ENCODE measurements around the gene CHID1. TPM values are rescaled to one million over a fixed set of nuclear protein-coding genes. Genes with fewer than 3 reads are reported as not detected.

CHID1 gene
- total RNA-seq, 2 donors from 2014 or later = 46.4 to 113 TPM

DNA sequence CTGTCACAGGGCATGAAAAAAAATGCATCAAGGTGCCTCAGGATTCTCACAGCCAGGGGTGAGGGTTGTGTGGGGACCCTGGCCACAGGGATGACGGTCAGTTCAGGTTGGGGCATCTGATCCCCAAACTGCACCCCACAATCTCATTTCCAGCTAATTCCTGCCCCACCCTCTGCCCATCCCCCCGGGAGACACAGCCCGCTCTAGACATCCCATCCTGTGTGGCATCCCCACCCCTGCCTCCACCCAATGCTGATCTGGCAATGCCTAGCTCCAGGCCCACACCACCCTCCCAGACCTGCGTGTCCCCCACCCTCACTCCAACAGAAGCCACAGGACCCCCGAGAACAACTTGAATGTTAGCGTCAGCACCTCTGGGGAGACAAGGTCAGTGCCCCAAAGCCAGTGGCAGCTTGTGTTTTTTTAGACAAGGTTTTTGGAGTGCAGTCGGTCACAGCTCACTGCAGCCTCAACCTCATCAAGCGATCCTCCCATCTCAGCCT is 42.7 kb downstream of the CHID1 start:
- intact Hi-C loops (cut with DNase I) = no loop called here
- TF ChIP-seq, protein P1, sequence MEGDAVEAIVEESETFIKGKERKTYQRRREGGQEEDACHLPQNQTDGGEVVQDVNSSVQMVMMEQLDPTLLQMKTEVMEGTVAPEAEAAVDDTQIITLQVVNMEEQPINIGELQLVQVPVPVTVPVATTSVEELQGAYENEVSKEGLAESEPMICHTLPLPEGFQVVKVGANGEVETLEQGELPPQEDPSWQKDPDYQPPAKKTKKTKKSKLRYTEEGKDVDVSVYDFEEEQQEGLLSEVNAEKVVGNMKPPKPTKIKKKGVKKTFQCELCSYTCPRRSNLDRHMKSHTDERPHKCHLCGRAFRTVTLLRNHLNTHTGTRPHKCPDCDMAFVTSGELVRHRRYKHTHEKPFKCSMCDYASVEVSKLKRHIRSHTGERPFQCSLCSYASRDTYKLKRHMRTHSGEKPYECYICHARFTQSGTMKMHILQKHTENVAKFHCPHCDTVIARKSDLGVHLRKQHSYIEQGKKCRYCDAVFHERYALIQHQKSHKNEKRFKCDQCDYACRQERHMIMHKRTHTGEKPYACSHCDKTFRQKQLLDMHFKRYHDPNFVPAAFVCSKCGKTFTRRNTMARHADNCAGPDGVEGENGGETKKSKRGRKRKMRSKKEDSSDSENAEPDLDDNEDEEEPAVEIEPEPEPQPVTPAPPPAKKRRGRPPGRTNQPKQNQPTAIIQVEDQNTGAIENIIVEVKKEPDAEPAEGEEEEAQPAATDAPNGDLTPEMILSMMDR (IDR thresholded peaks at IDR 0.05) = no peak

DNA sequence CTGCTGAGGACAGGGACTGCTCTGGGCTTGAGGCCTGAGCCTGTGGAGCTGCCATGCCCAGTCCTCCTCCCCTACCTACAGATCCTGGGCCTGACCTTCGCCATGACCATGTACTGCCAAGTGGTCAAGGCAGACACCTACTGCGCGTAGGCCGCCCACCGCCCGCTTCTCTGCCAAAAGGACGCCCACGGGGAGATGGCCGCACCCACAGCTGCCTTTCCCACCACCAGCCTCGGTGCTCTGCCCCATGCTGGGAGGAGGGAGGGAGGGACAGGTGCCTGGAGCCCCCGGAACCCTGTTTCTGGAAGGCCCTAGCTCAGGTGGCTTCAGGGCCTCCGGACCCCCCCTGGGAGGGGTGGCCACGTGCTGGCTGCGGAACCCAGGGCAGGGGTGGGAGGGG is 44.1 kb downstream of the CHID1 start:
- no peaks in the 10 kb centered on the region for H3K9me3 ChIP-seq
- TF ChIP-seq, protein P1 (IDR thresholded peaks at IDR 0.05) = no peak
- peaks cover 6% of the 10 kb centered on the region for H3K4me1 ChIP-seq
- H3K27me3 ChIP-seq = peaks cover 21% of the 10 kb centered on the region
- H3K27ac ChIP-seq = no peak overlapping the region
- intact Hi-C loops (cut with DNase I) = no loop called here
- H3K36me3 ChIP-seq = no peaks in the 10 kb centered on the region
- no peak overlapping the region for H3K4me3 ChIP-seq
- H3K9ac ChIP-seq (ENCODE audit: low read depth in 2 of 2, low read length in 2 of 2) = no peak overlapping the region
- DNase-seq = no peak

More for the DNA sequence above, 42.7 kb downstream of the CHID1 start:
- H3K36me3 ChIP-seq = no peaks in the 10 kb centered on the region
- H3K9ac ChIP-seq (ENCODE audit: low read depth in 2 of 2, low read length in 2 of 2) = no peak overlapping the region
- no peak overlapping the region for H3K27ac ChIP-seq
- no peaks in the 10 kb centered on the region for H3K4me1 ChIP-seq
- no peak for DNase-seq
- no peaks in the 10 kb centered on the region for H3K9me3 ChIP-seq
- H3K27me3 ChIP-seq = peaks cover 7% of the 10 kb centered on the region
- no peak overlapping the region for H3K4me3 ChIP-seq

DNA sequence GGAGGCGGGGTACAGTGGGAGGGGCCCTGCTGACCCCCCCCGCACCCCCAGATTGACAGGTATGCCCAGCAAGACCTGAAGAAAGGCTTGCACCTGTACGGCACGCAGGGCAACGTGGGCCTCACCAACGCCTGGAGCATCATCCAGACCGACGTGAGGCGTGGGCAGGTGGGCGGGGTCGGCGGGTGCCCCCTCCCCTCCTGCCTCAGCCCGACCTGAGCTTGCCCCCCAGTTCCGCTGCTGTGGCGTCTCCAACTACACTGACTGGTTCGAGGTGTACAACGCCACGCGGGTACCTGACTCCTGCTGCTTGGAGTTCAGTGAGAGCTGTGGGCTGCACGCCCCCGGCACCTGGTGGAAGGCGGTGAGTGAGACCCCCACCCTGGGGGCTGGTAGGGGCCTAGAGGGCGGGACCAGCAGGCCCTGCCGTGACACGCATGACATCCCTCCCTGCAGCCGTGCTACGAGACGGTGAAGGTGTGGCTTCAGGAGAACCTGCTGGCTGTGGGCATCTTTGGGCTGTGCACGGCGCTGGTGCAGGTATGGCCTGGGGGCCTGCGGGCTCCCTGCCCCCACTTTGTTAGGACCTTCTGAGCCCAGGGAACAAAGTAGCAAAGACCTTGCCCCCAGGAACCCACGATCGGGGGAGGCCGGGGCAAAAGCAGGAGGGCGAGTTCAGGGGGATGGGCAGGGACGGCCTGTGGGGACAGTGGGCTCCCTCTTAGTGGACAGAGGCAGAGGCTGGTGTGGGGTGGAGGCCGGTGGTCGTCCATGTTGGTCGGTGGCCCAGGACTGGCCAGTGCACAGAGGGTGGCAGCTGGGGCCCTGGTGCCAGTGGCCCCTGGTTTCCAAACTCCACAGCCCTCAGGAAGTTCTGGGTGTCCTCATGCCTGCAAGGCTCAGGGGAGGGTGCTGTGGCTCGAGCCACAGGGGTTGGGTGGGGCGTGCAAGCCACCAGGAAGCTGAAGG is 44.9 kb downstream of the CHID1 start:
- no peaks in the 10 kb centered on the region for H3K36me3 ChIP-seq
- H3K9ac ChIP-seq (ENCODE audit: low read depth in 2 of 2, low read length in 2 of 2) = no peak overlapping the region
- H3K27me3 ChIP-seq = peaks cover 21% of the 10 kb centered on the region
- H3K4me1 ChIP-seq = peaks cover 6% of the 10 kb centered on the region
- intact Hi-C loops (cut with DNase I) = no loop called here
- H3K4me3 ChIP-seq = no peak overlapping the region
- no peak overlapping the region for H3K27ac ChIP-seq
- H3K9me3 ChIP-seq = no peaks in the 10 kb centered on the region
- TF ChIP-seq, protein P1 (IDR thresholded peaks at IDR 0.05) = no peak
- no peak for DNase-seq

DNA sequence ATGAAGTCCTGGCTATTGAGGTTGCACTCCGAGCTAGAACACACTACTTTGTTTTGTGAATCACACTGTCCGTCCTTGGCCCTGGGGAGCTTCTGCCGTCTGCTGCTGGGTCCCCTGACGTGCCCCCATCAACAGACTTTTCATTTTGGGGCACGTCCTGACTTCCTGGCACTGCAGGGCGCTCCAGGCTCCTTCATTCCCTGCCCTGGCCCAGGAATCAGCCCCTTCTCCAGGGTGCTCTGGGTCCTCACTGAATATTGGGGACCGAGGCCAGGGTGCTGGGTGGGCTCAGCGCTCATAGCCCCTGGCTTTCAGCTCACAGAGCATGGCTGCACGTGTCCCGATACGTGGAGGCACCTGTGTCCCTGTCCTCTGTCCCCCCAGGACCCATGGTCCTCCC is 45.7 kb downstream of the CHID1 start:
- TF ChIP-seq, protein P1 (IDR thresholded peaks at IDR 0.05) = no peak
- H3K36me3 ChIP-seq = no peaks in the 10 kb centered on the region
- intact Hi-C loops (cut with DNase I) = no loop called here

DNA sequence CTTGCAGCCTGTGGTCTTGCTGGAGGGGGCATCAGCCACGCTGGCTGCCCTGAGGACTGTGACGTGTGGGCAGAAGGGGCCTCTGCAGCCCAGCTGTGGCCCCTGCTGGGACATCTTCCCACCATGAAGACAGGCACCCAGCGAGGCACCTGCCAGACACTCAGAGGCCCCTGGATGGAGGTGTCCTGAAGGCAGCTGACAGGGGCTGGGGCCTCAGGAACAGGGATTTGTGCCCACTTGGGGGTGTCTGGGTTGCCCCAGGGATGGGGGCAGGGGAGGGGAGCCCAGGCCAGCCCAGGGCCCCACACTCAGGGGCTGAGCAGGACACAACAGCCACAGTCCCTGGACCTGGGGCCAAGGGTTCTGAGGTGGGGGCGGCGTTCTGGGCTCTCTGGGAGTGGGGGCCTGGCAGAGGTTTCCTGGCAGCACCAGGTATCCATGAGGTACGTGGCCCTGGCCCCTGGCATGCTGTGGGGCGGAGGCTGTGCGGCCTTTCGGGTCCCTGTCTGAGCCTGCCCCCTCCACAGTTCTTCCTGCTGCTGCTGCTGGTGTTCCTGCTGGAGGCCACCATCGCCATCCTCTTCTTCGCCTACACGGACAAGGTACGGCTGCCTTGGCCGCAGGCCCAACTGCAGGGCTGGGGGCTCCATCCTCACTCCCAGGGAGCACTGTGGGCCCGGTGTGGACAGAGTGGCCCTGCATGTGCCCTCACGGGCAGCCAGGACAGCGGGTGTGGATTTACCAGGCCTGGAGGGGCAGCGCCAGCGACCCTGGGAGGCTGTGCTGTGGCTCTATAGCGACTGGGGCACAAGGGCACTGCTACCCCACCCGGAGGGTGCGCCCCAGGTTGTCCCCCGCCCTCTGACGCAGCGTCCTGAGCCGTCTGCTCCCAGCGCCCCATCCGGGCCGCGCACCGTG is 46.4 kb downstream of the CHID1 start:
- TF ChIP-seq, protein P1 (IDR thresholded peaks at IDR 0.05) = no peak
- Histone ChIP-seq H3K27ac (no peak overlapping the region), H3K36me3 (no peaks in the 10 kb centered on the region), H3K9ac (ENCODE audit: low read depth in 2 of 2, low read length in 2 of 2) (no peak overlapping the region), H3K4me1 (peaks cover 12% of the 10 kb centered on the region), H3K9me3 (no peaks in the 10 kb centered on the region), H3K27me3 (peaks cover 21% of the 10 kb centered on the region), H3K4me3 (no peak overlapping the region)
- intact Hi-C loops (cut with DNase I) = no loop called here
- no peak for DNase-seq

More for the DNA sequence above, 45.7 kb downstream of the CHID1 start:
- Histone ChIP-seq H3K9ac (ENCODE audit: low read depth in 2 of 2, low read length in 2 of 2) (no peak overlapping the region), H3K4me1 (peaks cover 8% of the 10 kb centered on the region), H3K4me3 (no peak overlapping the region), H3K9me3 (no peaks in the 10 kb centered on the region), H3K27ac (no peak overlapping the region), H3K27me3 (peaks cover 21% of the 10 kb centered on the region)
- no peak for DNase-seq

All from colonic mucosa (tissue), 4 donors.